Activated CD4-positive, alpha-beta T cell treated with anti-CD3 and anti-CD28 coated beads, Interleukin-2, Interleukin-4, amounts not matched to agents 100 ng/mL and 50 ng/mL, durations not matched to agents 16 hours and 8 hours (primary cell): Measurements from ENCODE around the gene EYS.
"Not testable (repeated sequence)": the region's sequence is repeated elsewhere in the genome, so short reads cannot be mapped to it uniquely, and the experiment has no call there.

Experiments used
- DNase-seq: peaks from one replicate; pipeline ENCODE4 v3.0.0-alpha.2; 2020; ENCODE audit warnings: low spot score

The EYS gene

GRCh38 chr6:63897952-63898351 is 1809.1 kb downstream of the EYS start:
- no peak for DNase-seq

- no peak for DNase-seq
Observed at GRCh38 chr6:63897459-63897858, 1809.6 kb downstream of the EYS start.

- no peak for DNase-seq
Observed at GRCh38 chr6:63888416-63888815, 1818.6 kb downstream of the EYS start.

GRCh38 chr6:63887804-63888203 is 1819.2 kb downstream of the EYS start:
- not testable (repeated sequence) for DNase-seq

GRCh38 chr6:63887002-63887751 is 1819.8 kb downstream of the EYS start:
- DNase-seq: no peak

- no peak for DNase-seq
Observed at GRCh38 chr6:63886341-63886740, 1820.7 kb downstream of the EYS start.

- DNase-seq: no peak
Observed at GRCh38 chr6:63883597-63883996, 1823.4 kb downstream of the EYS start.

- DNase-seq: no peak
Observed at GRCh38 chr6:63882208-63882607, 1824.8 kb downstream of the EYS start.

- no peak for DNase-seq
Observed at GRCh38 chr6:63881791-63882190, 1825.2 kb downstream of the EYS start.

GRCh38 chr6:63872233-63872632 is 1834.8 kb downstream of the EYS start:
- DNase-seq: no peak

- no peak for DNase-seq
Observed at GRCh38 chr6:63868351-63868750, 1838.7 kb downstream of the EYS start.

GRCh38 chr6:63864671-63865318 is 1842.2 kb downstream of the EYS start:
- DNase-seq: no peak

GRCh38 chr6:63864061-63864460 is 1843.0 kb downstream of the EYS start:
- DNase-seq: no peak

GRCh38 chr6:63862486-63863198 is 1844.4 kb downstream of the EYS start:
- no peak for DNase-seq

- no peak for DNase-seq
Observed at GRCh38 chr6:63859528-63859927, 1847.5 kb downstream of the EYS start.

GRCh38 chr6:63858691-63859090 is 1848.3 kb downstream of the EYS start:
- no peak for DNase-seq

GRCh38 chr6:63856271-63856670 is 1850.8 kb downstream of the EYS start:
- DNase-seq: no peak

- DNase-seq: no peak
Observed at GRCh38 chr6:63844287-63844686, 1862.7 kb downstream of the EYS start.

GRCh38 chr6:63839485-63839884 is 1867.5 kb downstream of the EYS start:
- no peak for DNase-seq

GRCh38 chr6:63828678-63829077 is 1878.3 kb downstream of the EYS start:
- DNase-seq: not testable (repeated sequence)

- no peak for DNase-seq
Observed at GRCh38 chr6:63824722-63825121, 1882.3 kb downstream of the EYS start.

- DNase-seq: no peak
Observed at GRCh38 chr6:63821442-63821841, 1885.6 kb downstream of the EYS start.

GRCh38 chr6:63819831-63820230 is 1887.2 kb downstream of the EYS start:
- no peak for DNase-seq
